GM21423 (cell line): Measurements from ENCODE around the gene ZNF776.
"Not testable (repeated sequence)": the region's sequence is repeated elsewhere in the genome, so short reads cannot be mapped to it uniquely, and the experiment has no call there.

Experiments used
- ATAC-seq: cut with Tn5 transposase; IDR thresholded peaks from one replicate; pipeline ENCODE4 v1.9.1; 2021; ENCODE audit warnings: mild to moderate bottlenecking, moderate library complexity; ENCODE audit not compliant: unreplicated experiment

ZNF776 gene

DNA sequence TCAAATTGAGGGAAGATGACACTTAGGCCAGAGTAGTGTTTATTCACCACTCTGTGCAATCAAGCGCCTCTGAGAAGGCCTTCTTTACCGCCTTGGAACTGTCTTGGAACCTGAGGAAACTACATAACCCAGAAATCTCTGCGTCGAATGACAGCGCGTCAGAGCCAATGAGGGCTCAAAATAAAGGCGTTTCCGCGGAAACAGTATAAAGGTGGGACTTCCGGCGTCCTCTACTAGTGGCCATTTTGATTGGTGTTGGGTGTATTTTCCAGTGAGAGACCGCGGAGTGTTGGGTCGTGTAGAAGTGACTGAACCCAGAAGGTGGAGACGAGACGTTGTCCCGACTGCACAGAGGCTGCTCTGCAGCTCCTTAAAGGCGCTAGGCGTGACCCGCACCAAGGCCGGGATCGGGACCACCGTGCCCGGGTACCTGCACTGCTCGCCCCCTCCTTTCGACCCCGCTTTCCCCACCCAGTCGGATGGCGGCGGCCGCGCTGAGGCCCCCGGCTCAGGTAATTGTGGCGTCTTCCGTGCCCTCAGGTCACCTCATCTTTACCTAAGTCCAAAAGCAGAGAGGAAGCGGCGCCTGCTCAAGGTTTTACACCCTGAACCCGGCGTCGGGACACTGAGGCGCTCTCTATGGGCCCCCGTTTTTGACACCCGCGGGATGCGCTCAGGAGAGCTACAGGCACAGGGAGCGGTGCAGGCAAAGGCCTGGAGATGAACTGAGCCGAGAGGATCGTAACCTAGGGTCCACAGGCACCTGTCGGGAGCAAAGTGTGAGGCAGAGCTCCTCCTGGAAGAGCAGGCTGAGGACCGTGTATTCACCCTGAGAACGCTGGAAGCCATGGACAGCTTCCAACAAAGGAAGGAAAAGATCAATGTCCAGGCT is at the start of gene ZNF776:
TSS of gene ZNF776 (plus strand) at position 236 of the 892 bp plus-strand sequence. CDS start at position 480, 244 bp downstream.
- ATAC-seq: peak; percentile 98

DNA sequence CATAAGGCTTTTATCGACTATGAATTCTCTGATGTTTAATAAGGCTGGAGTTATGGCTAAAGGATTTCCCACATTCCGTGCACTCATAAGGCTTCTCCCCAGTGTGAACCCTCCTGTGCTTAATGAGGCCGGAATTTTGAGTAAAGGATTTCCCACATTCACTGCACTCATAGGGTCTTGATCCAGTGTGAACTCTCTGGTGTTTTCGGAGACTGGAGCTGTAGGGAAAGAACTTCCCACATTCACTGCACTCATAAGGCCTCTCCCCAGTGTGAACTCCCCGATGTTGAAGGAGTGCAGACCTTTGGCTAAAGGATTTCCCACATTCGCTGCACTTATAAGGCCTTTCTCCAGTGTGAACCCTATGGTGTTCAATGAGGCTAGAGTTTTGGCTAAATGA is 45.0 kb upstream of the ZNF776 start:
- no peak for ATAC-seq

DNA sequence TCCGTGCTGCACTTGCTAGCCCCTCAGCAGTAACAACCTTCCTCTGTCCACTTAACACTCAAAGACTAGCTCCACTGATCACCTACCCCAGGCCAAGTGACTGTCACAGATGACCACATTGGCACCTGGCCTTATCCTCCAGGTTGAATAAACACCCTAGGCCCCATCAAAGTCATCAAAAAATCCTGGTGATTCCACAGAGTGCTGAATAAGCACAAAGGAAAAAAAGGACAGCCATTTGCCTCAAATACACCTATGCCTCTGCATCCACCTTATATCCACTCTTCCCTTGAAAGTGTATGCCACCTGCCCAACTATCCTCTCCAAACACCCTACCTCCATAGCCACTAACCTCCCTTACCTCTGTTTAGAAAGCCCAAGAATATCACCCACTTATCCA is 40.3 kb upstream of the ZNF776 start:
- ATAC-seq: no peak

DNA sequence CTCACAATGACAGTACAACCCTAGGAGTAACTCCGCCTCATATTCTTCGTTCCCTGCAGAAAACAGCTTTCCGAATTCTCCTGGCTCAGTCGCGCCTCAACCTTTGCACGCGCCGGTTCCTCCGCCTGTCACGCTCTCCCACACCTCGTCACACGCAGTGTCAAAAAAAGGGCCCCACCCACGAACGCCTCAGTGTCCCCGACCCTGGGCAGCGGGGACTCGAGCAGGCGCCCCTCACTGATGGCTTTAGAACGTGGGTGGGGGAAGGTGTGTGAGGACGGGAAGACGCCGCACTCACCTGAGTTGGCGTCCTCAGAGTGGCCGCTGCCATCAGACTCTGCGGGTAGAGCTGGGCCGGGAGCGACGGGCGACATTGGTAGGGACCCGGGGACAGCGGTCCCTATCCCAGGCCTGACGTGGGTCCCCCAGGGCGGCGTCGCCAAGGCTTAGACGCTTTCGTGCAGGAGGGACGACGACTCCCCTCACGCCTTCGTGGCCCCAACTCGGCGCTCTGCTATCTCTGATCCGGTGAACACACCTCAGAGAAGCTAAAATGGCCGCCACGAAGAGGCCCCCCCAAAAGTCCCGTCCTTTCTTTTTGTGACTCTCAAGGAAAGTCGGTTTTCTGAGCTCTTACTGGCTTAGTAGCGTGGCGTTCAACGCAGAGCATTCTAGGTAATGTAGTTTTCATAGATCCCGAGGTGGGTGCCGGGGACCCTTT is 37.8 kb upstream of the ZNF776 start, which contains the start of gene ZNF154:
TSS of gene ZNF154 (minus strand) at position 564 of the 721 bp plus-strand sequence. CDS start at position 331, 233 bp downstream.
- ATAC-seq: peak; percentile 43

DNA sequence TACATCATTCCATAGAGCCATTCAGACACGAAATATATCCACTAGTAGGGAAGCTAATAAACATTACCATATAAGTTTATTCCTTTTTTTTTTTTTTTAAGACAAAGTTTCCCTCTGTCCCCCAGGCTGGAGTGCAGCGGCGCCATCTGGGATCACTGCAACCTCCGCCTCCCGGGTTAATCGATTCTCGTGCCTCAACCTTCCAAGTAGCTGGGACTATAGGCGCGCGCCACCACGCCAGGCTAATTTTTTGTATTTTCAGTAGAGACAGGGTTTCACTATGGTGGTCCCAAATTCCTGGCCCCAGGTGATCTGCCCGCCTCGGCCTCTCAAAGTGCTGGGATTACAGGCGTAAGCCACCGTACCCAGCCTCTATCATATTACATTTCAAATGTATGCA is 37.0 kb upstream of the ZNF776 start:
- no peak for ATAC-seq

DNA sequence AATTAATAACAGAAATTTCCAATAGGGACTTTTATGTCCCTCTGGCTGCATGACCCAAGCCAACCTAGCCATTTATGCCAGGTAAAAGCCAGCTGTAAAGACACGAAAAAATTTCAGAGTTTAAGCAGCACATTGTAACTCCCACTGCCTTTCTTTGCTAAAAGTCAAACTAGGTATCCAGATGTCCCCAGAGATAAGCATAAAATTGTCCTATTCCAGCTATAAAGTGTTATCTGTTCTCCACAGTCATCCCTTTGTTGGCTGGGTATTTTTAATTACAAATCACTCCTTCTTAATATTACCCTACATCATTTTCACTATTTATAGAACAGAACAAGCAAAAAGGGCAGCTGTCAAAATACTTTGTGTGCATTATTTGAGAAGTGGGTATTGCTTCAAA is 34.4 kb upstream of the ZNF776 start:
- ATAC-seq: no peak

DNA sequence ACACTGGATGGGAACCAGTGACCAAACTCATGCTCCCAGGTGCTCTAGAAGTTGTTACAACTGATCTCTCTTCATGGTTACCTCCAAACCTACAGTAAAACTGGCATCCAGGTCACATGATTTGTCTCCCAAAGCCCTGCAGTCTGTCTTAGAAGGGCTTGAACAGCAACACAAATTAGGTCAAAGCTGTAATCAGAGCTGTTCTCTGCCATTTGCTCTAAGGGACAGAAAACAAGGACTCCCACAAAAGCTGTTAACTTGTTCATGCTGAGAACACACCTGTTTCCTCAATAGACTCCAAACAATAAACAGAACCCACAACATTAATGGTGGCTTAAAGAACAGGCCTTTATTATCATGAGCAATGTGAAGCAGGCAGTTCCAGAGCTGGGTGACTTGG is 27.2 kb upstream of the ZNF776 start:
- ATAC-seq: no peak

DNA sequence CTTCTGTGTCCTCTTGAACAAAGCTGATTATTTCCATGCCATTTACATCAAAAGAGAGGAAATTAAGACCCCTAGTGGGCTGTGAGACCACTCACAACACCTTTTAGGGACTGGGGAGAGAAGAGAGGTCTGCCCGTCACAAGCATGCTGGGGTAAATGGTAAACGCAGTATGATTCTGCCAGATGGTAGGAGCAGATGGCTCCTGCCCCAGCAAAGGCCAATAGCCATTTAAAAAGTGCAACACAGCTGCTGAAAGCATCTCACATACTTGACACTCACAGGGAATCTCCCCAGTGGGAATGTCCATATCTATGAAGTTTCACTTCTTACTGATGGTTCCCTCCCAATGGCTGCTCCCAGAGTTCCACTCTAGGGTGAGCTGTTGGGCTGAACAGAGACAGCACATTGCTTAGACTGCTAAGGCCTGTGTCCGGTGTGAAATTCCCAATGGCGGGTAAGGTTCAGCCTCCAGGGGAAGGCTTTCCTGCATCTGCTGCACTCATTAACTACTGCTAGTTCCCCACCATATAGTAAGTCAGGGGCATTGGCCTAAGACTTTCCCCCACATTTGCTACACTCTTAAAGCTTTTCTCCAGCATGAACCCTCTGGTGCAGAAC is 26.6 kb upstream of the ZNF776 start:
- ATAC-seq: no peak

DNA sequence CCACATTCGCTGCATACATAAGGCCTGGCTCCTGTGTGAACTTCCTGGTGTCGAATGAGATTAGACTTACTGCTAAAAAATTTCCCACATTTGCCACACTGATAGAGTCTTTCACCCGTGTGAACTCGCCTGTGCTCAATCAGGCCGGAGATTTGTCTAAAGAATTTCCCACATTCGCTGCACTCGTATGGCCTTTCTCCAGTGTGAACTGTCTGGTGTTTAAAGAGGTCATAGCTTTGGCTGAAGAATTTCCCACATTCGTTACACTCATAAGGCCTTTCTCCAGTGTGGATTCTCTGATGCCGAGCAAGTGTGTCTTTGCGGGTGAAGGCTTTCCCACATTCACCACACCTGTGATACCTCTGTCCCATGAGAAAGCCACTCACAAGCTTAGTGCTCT is 25.7 kb upstream of the ZNF776 start:
- no peak for ATAC-seq

DNA sequence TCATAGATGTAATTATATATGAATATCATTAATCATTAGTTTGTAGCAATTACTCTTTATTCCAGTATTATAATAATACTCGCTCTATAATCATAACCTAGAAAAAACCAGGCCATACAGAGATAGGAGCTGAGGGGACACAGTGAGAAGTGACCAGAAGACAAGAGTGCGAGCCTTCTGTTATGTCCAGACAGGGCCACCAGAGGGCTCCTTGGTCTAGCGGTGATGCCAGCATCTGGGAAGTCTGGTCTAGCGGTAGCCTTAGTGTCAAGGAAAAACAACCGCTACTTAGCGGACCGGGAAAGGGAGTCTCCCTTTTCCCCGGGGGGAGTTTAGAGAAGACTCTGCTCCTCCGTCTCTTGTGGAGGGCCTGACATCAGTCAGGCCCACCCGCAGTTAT is 8.3 kb upstream of the ZNF776 start:
- ATAC-seq: not testable (repeated sequence)

DNA sequence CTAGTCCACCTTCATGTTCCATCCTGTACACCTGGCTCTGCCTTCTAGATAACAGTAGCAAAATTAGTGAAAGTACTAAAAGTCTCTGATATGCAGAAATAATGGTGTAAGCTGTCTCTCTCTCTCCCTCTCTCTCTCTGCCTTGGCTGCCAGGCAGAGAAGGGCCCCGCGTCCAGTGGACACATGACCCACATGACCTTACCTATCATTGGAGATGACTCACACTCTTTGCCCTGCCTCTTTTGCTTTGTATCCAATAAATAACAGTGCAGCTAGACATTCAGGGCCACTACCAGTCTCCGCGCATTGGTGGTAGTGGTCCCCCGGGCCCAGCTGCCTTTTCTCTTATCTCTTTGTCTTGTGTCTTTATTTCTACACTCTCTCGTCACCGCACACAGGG is 7.8 kb upstream of the ZNF776 start:
- not testable (repeated sequence) for ATAC-seq

DNA sequence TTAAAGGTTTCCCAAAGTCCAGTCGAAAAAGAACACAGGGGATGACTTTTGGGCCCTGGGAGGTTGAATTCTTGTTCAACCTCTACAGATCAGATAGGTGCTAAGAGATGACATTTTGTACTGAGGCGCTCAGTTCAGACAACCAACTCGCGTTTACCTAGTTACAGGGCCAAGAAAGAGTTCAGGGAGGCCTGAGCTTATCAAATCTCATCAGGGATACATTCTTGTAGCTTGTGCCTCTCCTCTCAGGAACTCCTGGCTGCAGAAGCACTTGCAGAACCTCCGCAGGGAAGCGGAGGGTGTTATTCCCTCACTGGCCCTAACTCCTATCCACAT is 825 bp downstream of the ZNF776 start:
- ATAC-seq: peak; percentile 2

DNA sequence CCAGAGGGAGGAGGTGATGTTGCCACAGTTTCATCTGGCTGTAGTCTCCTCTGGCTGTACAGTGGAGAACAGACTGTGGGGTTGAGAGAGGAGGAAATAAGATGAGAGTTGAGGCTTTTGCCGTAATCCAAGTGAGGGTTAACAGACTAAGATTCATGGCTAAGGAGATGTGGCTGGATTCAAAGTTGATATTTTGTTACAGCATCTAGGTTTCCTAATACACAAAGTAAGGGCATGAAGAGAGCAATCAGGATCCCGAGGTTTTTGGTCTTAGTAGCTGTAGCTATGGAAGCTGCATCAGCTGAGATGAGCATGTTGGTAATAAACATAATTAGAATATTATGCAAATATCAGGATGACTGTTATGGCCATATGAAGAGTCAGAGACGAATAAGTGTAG is 1.4 kb downstream of the ZNF776 start:
- ATAC-seq: no peak

DNA sequence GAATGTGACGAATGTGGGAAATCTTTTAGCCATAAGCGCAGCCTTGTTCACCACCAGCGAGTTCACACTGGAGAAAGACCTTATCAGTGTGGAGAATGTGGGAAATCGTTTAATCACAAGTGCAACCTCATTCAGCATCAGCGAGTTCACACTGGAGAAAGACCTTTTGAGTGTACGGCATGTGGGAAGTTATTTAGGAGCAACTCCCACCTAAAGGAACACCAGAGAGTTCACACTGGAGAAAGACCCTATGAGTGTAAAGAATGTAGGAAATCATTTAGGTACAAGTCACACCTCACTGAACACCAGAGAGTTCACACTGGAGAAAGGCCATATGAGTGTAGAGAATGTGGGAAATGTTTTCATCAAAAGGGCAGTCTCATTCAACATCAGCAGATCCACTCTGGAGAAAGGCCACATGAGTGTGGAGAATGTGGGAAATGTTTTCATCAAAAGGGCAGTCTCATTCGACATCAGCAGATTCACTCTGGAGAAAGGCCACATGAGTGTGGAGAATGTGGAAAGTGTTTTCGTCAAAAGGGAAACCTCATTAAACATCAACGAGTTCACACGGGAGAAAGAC is 7.6 kb downstream of the ZNF776 start:
- ATAC-seq: no peak

DNA sequence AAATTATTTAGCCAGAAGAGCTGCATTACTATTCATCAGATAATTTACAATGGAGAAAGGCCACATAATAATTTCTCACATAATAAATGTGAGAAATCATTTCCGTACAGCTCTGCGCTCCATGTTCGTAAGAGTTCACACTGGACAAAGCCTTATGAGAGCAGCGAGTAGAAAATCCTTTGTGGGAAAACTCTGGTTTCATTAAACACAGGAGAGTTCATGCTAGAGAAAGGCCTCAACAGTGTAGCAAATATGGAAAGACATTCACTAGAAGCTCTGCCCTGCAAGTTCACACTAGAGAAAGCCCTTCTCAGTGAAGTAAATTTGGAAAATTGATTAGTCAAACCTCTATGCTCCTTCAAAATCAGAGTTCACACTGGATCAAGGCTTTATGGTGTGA is 8.4 kb downstream of the ZNF776 start:
- ATAC-seq: no peak

DNA sequence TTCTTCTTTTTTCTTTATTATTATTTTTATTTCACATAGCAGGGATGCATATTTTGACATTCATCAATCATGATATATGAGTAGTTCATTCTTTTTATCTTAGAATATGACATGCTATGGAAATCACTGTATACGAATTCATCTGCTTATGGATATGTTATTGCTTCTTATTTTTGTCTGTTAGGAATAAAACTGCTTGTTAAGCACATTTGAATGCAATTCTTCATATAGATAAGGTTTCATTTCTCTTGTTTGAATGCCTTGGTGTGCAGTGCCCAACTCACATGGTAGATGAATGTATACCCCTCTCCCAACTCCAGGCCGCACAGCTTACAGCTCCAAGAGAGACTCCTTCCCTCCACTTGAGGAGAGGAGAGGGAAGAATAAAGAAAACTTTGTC is 11.3 kb downstream of the ZNF776 start:
- no peak for ATAC-seq

DNA sequence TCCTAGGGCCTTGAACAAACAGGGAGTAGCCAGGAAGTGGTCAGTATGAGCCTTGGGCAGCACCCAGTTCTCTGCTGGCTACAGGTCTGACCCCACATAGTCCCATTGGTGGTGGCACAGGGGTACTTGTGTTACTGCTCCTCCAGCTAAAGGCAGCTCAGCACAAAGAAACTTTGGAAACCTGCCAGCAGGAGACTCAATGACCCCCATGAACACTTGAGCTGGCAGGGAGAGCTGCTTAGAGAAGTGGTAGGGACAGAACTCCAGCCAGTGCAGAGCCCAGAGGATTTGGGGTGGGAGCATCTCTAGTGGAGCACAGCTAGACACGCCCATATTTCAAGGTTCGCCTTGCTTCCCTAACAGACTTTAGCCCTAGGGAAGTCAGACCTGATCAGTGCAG is 12.5 kb downstream of the ZNF776 start:
- no peak for ATAC-seq

DNA sequence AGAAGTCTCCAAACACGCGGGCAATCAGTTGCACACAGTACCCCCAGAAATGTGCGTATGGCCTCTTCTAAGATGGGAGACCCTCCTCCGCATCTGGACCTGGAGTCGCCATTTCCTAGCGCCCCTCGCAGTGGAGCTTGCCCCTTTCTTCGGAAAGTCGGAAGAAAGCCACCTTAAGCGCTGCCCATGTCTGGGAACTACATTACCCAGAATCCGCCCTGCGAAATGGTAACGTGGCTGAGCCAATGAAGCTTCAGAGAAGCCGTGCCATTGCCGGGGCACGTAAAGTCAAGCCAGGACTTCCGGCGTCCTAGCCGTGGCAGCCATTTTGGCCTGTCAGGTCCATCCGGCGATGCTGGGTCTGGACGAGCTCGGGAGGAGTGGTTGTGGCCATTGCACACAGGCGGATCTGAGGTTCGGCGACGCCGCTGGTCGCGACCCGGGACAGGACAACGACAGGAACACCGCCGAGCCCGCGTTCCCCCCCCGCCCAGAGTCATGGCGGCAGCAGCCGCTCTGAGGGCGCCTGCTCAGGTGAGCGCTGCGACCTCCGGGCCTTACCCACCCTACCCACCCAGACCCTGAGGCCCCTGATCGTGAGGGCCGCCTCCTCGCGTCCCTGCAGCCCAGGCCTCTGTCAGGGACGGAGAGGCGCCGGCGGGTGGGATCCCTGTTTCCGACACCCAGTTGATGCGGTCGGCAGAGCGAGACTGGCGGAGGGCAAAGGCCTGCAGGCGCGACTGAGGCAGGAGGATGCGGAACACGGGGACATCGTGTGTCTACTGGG is 22.9 kb downstream of the ZNF776 start, which contains the start of gene ZNF586:
TSS of gene ZNF586 (plus strand) at position 332 of the 787 bp plus-strand sequence. CDS start at position 499, 167 bp downstream.
- peak; percentile 99 for ATAC-seq

DNA sequence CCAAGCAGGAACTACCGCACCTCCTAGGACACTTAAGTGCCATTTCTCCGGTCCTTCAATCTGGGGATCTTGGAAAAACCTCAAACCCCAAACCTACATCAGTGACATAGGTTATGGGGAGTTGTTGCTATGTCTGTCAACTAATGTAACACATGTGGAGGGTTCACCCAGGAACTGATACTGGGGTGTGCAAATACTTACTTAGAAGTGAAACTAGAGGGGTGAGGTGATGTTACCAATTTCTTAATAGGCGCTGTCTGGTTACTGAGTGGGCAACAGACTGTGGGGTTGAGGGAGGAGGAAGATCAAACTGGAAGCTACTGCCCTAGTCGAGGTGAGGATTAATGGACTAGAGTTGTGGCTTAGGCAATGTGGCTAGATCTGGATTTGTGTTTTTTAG is 24.8 kb downstream of the ZNF776 start:
- ATAC-seq: no peak

DNA sequence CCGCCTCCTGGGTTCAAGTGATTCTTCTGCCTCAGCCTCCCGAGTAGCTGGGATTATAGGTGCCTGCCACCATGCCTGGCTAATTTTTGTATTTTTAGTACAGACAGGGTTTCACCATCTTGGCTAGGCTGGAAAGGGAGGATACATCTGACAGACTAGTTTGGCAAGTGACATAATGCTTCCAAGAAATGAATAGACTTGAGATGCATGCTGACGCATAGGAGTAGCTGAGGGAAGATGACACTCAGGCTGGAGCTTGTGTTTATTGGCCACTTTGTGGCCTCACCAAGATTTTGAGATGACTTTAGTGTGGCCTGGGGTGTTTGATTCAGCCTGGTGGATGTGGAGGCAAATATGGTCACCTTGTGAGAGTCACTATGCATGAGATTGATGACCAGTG is 26.9 kb downstream of the ZNF776 start:
- ATAC-seq: no peak
